Measurements from ENCODE around the gene GABRB1.
"Not testable (repeated sequence)": the region's sequence is repeated elsewhere in the genome, so short reads cannot be mapped to it uniquely, and the experiment has no call there.

Gene GABRB1

GRCh38 chr4:47215759-47216158, 184.4 kb downstream of the GABRB1 start:
- DNase-seq = no peak

- no peak for DNase-seq
These were observed 185.9 kb downstream of the GABRB1 start for GRCh38 chr4:47217291-47217690.

- no peak for DNase-seq
These were observed 186.5 kb downstream of the GABRB1 start for GRCh38 chr4:47217884-47218283.

GRCh38 chr4:47218631-47219030, 187.3 kb downstream of the GABRB1 start:
- no peak for DNase-seq

- DNase-seq = no peak
These were observed 188.2 kb downstream of the GABRB1 start for GRCh38 chr4:47219586-47219985.

- no peak for DNase-seq
These were observed 190.4 kb downstream of the GABRB1 start for GRCh38 chr4:47221721-47222120.

- DNase-seq = no peak
These were observed 190.9 kb downstream of the GABRB1 start for GRCh38 chr4:47222276-47222675.

GRCh38 chr4:47224361-47224760, 193.0 kb downstream of the GABRB1 start:
- DNase-seq = no peak

- no peak for DNase-seq
These were observed 204.4 kb downstream of the GABRB1 start for GRCh38 chr4:47235721-47236120.

- no peak for DNase-seq
These were observed 207.3 kb downstream of the GABRB1 start for GRCh38 chr4:47238667-47239066.

GRCh38 chr4:47239649-47240048, 208.3 kb downstream of the GABRB1 start:
- no peak for DNase-seq

GRCh38 chr4:47251348-47252135, 220.2 kb downstream of the GABRB1 start:
- DNase-seq = no peak

- no peak for DNase-seq
These were observed 232.4 kb downstream of the GABRB1 start for GRCh38 chr4:47263721-47264120.

GRCh38 chr4:47270201-47270888, 239.0 kb downstream of the GABRB1 start:
- no peak for DNase-seq

GRCh38 chr4:47271291-47271690, 239.9 kb downstream of the GABRB1 start:
- no peak for DNase-seq

- no peak for DNase-seq
These were observed 243.5 kb downstream of the GABRB1 start for GRCh38 chr4:47274901-47275300.

- no peak for DNase-seq
These were observed 244.2 kb downstream of the GABRB1 start for GRCh38 chr4:47275595-47275994.

GRCh38 chr4:47278631-47279030, 247.3 kb downstream of the GABRB1 start:
- DNase-seq = no peak

- DNase-seq = no peak
These were observed 256.4 kb downstream of the GABRB1 start for GRCh38 chr4:47287735-47288134.

- DNase-seq = no peak
These were observed 258.4 kb downstream of the GABRB1 start for GRCh38 chr4:47289805-47290204.

GRCh38 chr4:47290873-47291272, 259.5 kb downstream of the GABRB1 start:
- DNase-seq = not testable (repeated sequence)

GRCh38 chr4:47309165-47309564, 277.8 kb downstream of the GABRB1 start:
- DNase-seq = no peak

GRCh38 chr4:47312170-47312569, 280.8 kb downstream of the GABRB1 start:
- DNase-seq = no peak

- no peak for DNase-seq
These were observed 282.0 kb downstream of the GABRB1 start for GRCh38 chr4:47313384-47313783.

GRCh38 chr4:47315346-47315745, 284.0 kb downstream of the GABRB1 start:
- DNase-seq = no peak
